Tibial artery (tissue), 4 donors: Measurements from ENCODE around the gene FNTB.
A peak's percentile ranks its signal among the peaks of the same experiment; 100 is the strongest.

ENCODE experiments used
- DNase-seq, 2 donors: peaks; one replicate each; pipeline ENCODE4 v3.0.0-alpha.2; 2019
- H3K27ac ChIP-seq, 2 donors: fragments of 200-600 bp; sonication (generic) in 1 of 2; 1 replicate in 1 of 2; 2 replicates in 1 of 2; pipeline ENCODE4 v1.5.1; 2018 to 2019; ENCODE audit warnings: mild to moderate bottlenecking in 1 of 2
- H3K27me3 ChIP-seq, 2 donors: fragments of 200-600 bp; sonication (generic) in 1 of 2; one replicate each; pipeline versions ENCODE4 v1.5.1 to v1.6.0; 2016 to 2019
- H3K36me3 ChIP-seq, 3 donors: fragments of 200-600 bp; sonication (generic) in 2 of 3; one replicate each; pipeline ENCODE4 v1.5.1; 2016 to 2019; ENCODE audit warnings: mild to moderate bottlenecking in 2 of 3
- H3K4me1 ChIP-seq, 4 donors: fragments of 200-600 bp; sonication (generic) in 2 of 4; 1 replicate in 3 of 4; 2 replicates in 1 of 4; pipeline ENCODE4 v1.5.1; 2016 to 2019
- H3K4me3 ChIP-seq, 2 donors: fragments of 200-600 bp; sonication (generic) in 1 of 2; 1 replicate in 1 of 2; 2 replicates in 1 of 2; pipeline ENCODE4 v1.5.1; 2018 to 2019; ENCODE audit warnings: mild to moderate bottlenecking in 2 of 2
- H3K9me3 ChIP-seq, 3 donors: fragments of 200-600 bp; sonication (generic) in 1 of 3; one replicate each; pipeline ENCODE4 v1.5.1; 2016 to 2019
- intact Hi-C: fragments of 100-400 bp; cut with DNase I; formaldehyde crosslinking; loops from one replicate; pipeline ENCODE4 v1.15.0; 2023; ENCODE audit warnings: low total_unique reads
- TF ChIP-seq, protein P1 (sequence below), 2 experiments: fragments of 200-600 bp in 1 of 2; fragments of 450-650 bp in 1 of 2; IDR thresholded peaks; one replicate each; pipeline ENCODE4 v1.5.1; 2017 to 2019; ENCODE audit warnings: antibody characterized with exemption in 2 of 2, mild to moderate bottlenecking in 1 of 2, moderate library complexity in 1 of 2

Gene FNTB

DNA sequence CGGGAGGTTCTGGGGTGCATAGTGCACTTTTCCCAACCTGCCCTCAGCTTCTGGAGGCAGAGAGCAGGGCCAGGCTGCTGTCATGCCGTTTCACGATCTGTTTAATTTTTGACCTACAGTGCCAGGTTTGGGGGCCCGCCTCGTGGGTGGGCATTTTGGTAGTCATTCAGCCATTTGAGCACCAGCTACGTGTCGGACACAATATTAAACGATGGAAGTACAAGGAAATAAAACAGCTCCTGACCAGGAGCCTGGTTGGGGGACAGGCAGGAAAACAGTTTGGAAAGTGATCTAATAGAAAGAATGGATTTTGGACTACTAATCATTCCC lies 708 bp downstream of the FNTB start:
- no peaks in the 10 kb centered on the region for H3K36me3 ChIP-seq
- intact Hi-C loops: loop anchor here (5.0 to 10.0 kb wide), 2 partner anchors 75 to 837 kb away; partner anchors contain the start of gene CHURC1
- H3K27ac ChIP-seq: peak overlapping the region; percentile 83 to 89
- H3K4me3 ChIP-seq: peak overlapping the region; percentile 68 to 72
- no peaks in the 10 kb centered on the region for H3K27me3 ChIP-seq
- peaks cover 0 to 15% (median 11%) of the 10 kb centered on the region in 4 donors for H3K4me1 ChIP-seq
- TF ChIP-seq, protein P1, sequence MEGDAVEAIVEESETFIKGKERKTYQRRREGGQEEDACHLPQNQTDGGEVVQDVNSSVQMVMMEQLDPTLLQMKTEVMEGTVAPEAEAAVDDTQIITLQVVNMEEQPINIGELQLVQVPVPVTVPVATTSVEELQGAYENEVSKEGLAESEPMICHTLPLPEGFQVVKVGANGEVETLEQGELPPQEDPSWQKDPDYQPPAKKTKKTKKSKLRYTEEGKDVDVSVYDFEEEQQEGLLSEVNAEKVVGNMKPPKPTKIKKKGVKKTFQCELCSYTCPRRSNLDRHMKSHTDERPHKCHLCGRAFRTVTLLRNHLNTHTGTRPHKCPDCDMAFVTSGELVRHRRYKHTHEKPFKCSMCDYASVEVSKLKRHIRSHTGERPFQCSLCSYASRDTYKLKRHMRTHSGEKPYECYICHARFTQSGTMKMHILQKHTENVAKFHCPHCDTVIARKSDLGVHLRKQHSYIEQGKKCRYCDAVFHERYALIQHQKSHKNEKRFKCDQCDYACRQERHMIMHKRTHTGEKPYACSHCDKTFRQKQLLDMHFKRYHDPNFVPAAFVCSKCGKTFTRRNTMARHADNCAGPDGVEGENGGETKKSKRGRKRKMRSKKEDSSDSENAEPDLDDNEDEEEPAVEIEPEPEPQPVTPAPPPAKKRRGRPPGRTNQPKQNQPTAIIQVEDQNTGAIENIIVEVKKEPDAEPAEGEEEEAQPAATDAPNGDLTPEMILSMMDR (IDR thresholded peaks at IDR 0.05): no peak
- no peak for DNase-seq
- H3K9me3 ChIP-seq: no peaks in the 10 kb centered on the region

DNA sequence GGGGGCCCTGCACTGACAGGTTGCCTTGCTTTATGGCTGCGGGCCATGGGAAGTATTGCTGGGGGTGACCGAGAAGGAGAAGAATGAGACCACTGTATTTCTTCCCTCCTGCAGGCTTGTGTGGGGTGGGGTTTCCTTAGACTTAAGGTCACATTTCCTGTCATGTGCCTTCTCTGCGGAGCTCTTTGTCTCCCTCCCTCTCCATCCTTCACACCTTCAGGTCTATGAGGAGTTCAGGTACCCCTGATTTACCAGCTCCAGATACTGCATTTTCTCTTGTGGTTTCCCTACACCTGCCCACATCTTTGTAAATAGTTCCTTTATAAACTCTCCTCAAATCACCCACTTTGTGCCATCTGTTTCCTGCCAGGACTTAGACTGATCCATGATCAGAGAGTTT lies 3.6 kb downstream of the FNTB start:
- Histone ChIP-seq H3K27me3 (no peaks in the 10 kb centered on the region), H3K27ac (no peak overlapping the region), H3K4me1 (peaks cover 0 to 12% (median 10%) of the 10 kb centered on the region in 4 donors), H3K4me3 (no peak overlapping the region), H3K9me3 (no peaks in the 10 kb centered on the region), H3K36me3 (no peaks in the 10 kb centered on the region)
- TF ChIP-seq, protein P1 (IDR thresholded peaks at IDR 0.05): no peak
- intact Hi-C loops: no loop called here
- DNase-seq: no peak

DNA sequence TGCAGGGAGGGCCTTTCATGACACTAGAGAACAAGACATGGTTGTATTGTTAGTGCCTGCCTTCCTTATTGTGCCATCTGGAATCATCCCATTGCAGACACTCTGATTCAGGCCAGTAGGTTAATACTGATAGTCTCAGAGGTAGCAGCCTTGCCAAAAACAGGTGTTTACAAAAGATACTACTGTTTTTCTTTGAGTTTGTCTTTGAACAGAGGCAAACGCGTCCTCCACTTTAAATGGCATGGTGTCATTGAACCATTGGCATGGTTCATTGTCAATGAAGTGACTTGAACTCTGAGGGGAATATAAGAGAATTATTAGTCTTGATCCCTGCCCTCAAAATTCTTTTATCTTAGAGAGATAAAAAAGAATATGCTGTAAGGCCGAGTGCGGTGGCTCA lies 4.2 kb downstream of the FNTB start:
- Histone ChIP-seq H3K4me3 (no peak overlapping the region), H3K36me3 (no peaks in the 10 kb centered on the region), H3K4me1 (peaks cover 0 to 12% (median 10%) of the 10 kb centered on the region in 4 donors), H3K27ac (no peak overlapping the region), H3K27me3 (no peaks in the 10 kb centered on the region), H3K9me3 (no peaks in the 10 kb centered on the region)
- TF ChIP-seq, protein P1 (IDR thresholded peaks at IDR 0.05): no peak
- DNase-seq: no peak
- intact Hi-C loops: no loop called here

DNA sequence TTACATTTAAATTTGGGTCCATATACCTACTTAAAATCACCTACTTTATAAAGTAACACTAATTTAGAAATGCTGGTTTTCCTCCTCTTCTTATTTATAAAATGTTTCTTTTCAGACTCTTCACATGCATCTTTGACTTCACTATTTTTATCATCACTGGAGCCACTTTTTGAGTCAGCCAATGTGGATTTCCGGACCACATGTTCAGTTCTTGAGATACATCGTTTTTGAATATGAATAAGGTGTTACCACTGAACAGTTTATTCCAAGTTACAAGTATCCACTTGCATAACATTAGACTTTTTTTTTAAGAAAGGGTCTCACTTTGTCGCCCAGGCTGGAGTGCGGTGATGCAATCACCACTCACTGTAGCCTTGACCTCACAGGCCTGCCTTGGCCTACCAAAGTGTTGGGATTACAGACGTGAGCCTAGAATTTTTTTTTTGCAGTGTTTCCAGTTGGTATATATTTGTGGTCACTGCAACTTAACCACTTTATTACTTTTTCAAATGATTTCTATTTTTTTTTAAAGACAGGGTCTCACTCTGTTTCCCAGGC lies 5.7 kb downstream of the FNTB start:
- Histone ChIP-seq H3K4me3 (no peak overlapping the region), H3K27me3 (no peaks in the 10 kb centered on the region), H3K9me3 (no peaks in the 10 kb centered on the region), H3K36me3 (no peaks in the 10 kb centered on the region), H3K4me1 (peaks cover 0 to 7% (median 7%) of the 10 kb centered on the region in 4 donors), H3K27ac (no peak overlapping the region)
- TF ChIP-seq, protein P1 (IDR thresholded peaks at IDR 0.05): no peak
- no peak for DNase-seq
- intact Hi-C loops: no loop called here

DNA sequence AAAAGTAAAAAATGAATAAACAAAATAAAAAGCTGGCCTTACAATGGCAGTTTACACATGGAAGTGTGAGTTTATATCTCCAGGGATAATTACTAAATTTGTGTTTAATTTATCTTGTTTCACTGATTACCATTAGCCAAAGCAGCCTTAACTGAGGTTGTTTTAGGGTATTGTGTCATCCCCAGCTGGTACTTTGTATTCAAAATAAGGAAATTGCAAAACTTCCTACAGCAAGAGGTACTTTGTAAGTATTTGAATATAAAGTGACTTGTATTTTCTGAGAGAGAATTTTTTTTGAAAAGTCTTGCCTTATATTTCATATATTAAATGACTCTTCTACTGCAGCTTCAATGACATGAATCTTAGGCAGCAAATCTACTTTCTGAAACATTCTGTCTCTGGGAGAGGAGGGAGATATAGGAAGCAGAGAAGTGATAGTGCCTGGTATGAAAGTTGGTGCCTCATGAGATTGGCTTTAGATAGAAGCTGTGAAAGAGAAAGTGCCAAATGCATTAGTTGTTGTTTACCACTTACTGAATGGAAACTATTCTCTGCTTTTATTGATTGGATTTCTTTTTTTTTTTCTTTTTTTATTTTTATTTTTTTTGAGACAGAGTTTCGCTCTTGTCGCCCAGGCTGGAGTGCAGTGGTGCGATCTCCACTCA lies 6.7 kb downstream of the FNTB start:
- no peak overlapping the region for H3K27ac ChIP-seq
- DNase-seq: no peak
- intact Hi-C loops: no loop called here

More for the DNA sequence above, 6.7 kb downstream of the FNTB start:
- no peaks in the 10 kb centered on the region for H3K27me3 ChIP-seq
- H3K9me3 ChIP-seq: no peaks in the 10 kb centered on the region
- no peaks in the 10 kb centered on the region for H3K36me3 ChIP-seq
- no peaks in the 10 kb centered on the region for H3K4me1 ChIP-seq
- TF ChIP-seq, protein P1 (IDR thresholded peaks at IDR 0.05): no peak
- H3K4me3 ChIP-seq: no peak overlapping the region
